C4-2B (cell line): ENCODE data around the gene FCRL3.

ENCODE experiments used
- CTCF ChIP-seq: fragments of 450-650 bp; conservative IDR thresholded peaks from 2 replicates; pipeline ENCODE4 v1.5.1; 2017; ENCODE audit warnings: mild to moderate bottlenecking
- ZFX ChIP-seq: fragments of 450-650 bp; IDR thresholded peaks from 2 replicates; pipeline ENCODE4 v1.6.1; 2017

- no peak for TF ChIP-seq CTCF
- TF ChIP-seq ZFX, result no peak
Observed at GRCh38 chr1:157732755-157733154, 32.2 kb upstream of the FCRL3 start.
